Stimulated activated CD4-positive, alpha-beta T cell treated with anti-CD3 and anti-CD28 coated beads, Interleukin-1b, Interleukin-23, amount 100 ng/mL, for 24 hours (primary cell): Measurements from ENCODE around the gene KRT84.
"Not testable (repeated sequence)": the region's sequence is repeated elsewhere in the genome, so short reads cannot be mapped to it uniquely, and the experiment has no call there.

ENCODE experiments used
- DNase-seq, 4 experiments: peaks; one replicate each; pipeline ENCODE4 v3.0.0-alpha.2; 2020; ENCODE audit warnings: low read depth in 4 of 4, low spot score in 1 of 4

Gene KRT84

GRCh38 chr12:52345041-52345440 lies 40.4 kb downstream of the KRT84 start:
- DNase-seq: not testable (repeated sequence)

GRCh38 chr12:52344111-52344510 lies 41.3 kb downstream of the KRT84 start:
- no peak for DNase-seq

- DNase-seq: no peak
These were observed 41.9 kb downstream of the KRT84 start for GRCh38 chr12:52343550-52343949.

- no peak for DNase-seq
These were observed 42.5 kb downstream of the KRT84 start for GRCh38 chr12:52342781-52343490.

GRCh38 chr12:52341066-52341580 lies 44.3 kb downstream of the KRT84 start:
- DNase-seq: no peak

GRCh38 chr12:52338241-52338960 lies 47.1 kb downstream of the KRT84 start:
- DNase-seq: no peak

GRCh38 chr12:52337054-52337453 lies 48.4 kb downstream of the KRT84 start:
- no peak for DNase-seq

GRCh38 chr12:52336641-52337040 lies 48.8 kb downstream of the KRT84 start:
- no peak for DNase-seq

- no peak for DNase-seq
These were observed 49.7 kb downstream of the KRT84 start for GRCh38 chr12:52335598-52336262.

GRCh38 chr12:52334185-52334584 lies 51.3 kb downstream of the KRT84 start:
- no peak for DNase-seq

- DNase-seq: no peak
These were observed 52.1 kb downstream of the KRT84 start for GRCh38 chr12:52333321-52333720.

GRCh38 chr12:52332381-52332780 lies 53.1 kb downstream of the KRT84 start:
- no peak for DNase-seq

GRCh38 chr12:52331833-52332232 lies 53.6 kb downstream of the KRT84 start:
- no peak for DNase-seq

- no peak for DNase-seq
These were observed 54.4 kb downstream of the KRT84 start for GRCh38 chr12:52331039-52331438.

- DNase-seq: no peak
These were observed 57.5 kb downstream of the KRT84 start for GRCh38 chr12:52327830-52328500.
